A549 (cell line): ENCODE data around the gene TOX2. TPM values are rescaled to one million over a fixed set of nuclear protein-coding genes. Genes with fewer than 3 reads are reported as not detected.

Source experiments
- ATAC-seq, 2 experiments: fragments of 200-7000 bp in 1 of 2; fragments of >200 bp in 1 of 2; cut with Nextera tagmentation in 1 of 2; cut with Tn5 transposase in 1 of 2; 3 replicates each; pipeline versions ENCODE4 v1.8.0 to v1.9.1; 2018 to 2020; ENCODE audit warnings: mild to moderate bottlenecking in 1 of 2, moderate library complexity in 1 of 2
- CTCF ChIA-PET: fragments of 300-600 bp; sonication (Branson Sonifier 250); formaldehyde crosslinking; extraction: SDS; loops from one replicate; lab custom pipeline; 2021; ENCODE audit warnings: antibody characterized with exemption, inconsistent platforms; lab: Yijun Ruan, JAX
- POLR2A ChIA-PET: fragments of 350-600 bp; formaldehyde crosslinking; extraction: SDS; loops from one replicate; lab custom pipeline; 2021; ENCODE audit warnings: antibody characterized with exemption, inconsistent platforms; lab: Yijun Ruan, JAX
- DNase-seq, 2 experiments: peaks; one replicate each; pipeline versions ENCODE4 v3.0.0 to v3.0.0-alpha.2; 2011 to 2016; ENCODE audit warnings: low read depth in 1 of 2, low spot score in 1 of 2
- FAIRE-seq: peaks from 2 replicates; lab custom pipeline; 2011; peaks lifted over from hg19 to GRCh38; lab: Jason Lieb, UNC
- H3K27ac ChIP-seq, 2 experiments: fragments of >200 bp; sonication (Bioruptor Twin); formaldehyde crosslinking; 3 replicates each; pipeline ENCODE4 v1.5.1; 2016 to 2017
- H3K4me1 ChIP-seq: fragments of >200 bp; sonication (Bioruptor Twin); formaldehyde crosslinking; 3 replicates; pipeline ENCODE4 v1.6.1; 2016
- H3K4me2 ChIP-seq: fragments of >200 bp; sonication (Bioruptor Twin); formaldehyde crosslinking; 3 replicates; pipeline ENCODE4 v1.6.1; 2016
- H3K4me3 ChIP-seq: fragments of >200 bp; sonication (Bioruptor Twin); formaldehyde crosslinking; 3 replicates; pipeline ENCODE4 v1.5.1; 2016
- H3K9me3 ChIP-seq: fragments of >200 bp; sonication (Bioruptor Twin); formaldehyde crosslinking; 3 replicates; pipeline ENCODE4 v1.6.1; 2016
- CBX2 ChIP-seq: fragments of 200-600 bp; sonication (generic); IDR thresholded peaks from 2 replicates; pipeline ENCODE4 v1.6.1; 2016; ENCODE audit warnings: low read depth, mild to moderate bottlenecking, borderline replicate concordance
- CBX8 ChIP-seq: fragments of 200-600 bp; sonication (generic); IDR thresholded peaks from 2 replicates; pipeline ENCODE4 v1.6.1; 2016
- CHD4 ChIP-seq: fragments of 200-600 bp; sonication (generic); IDR thresholded peaks from 2 replicates; pipeline ENCODE4 v1.6.1; 2016; ENCODE audit warnings: antibody characterized with exemption, mild to moderate bottlenecking, borderline replicate concordance
- E2F6 ChIP-seq: IDR thresholded peaks from 2 replicates; pipeline ENCODE4 v1.6.1; 2012; ENCODE audit warnings: low read depth, borderline replicate concordance
- EHF ChIP-seq: fragments of 250-450 bp; sonication (Bioruptor Pico); IDR thresholded peaks from 2 replicates; pipeline ENCODE4 v1.5.0; 2020; ENCODE audit warnings: mild to moderate bottlenecking
- EHMT2 ChIP-seq: fragments of 200-600 bp; sonication (generic); IDR thresholded peaks from 2 replicates; pipeline ENCODE4 v1.6.1; 2016; ENCODE audit warnings: antibody characterized with exemption, low read depth, mild to moderate bottlenecking, moderate library complexity
- ELK1 ChIP-seq: fragments of 150-350 bp; IDR thresholded peaks from 2 replicates; pipeline ENCODE4 v1.6.1; 2014; ENCODE audit warnings: low read depth, mild to moderate bottlenecking, low read length
- ESRRA ChIP-seq: fragments of 150-350 bp; IDR thresholded peaks from 2 replicates; pipeline ENCODE4 v1.6.1; 2014; ENCODE audit warnings: mild to moderate bottlenecking, low read length, borderline replicate concordance
- FOSB ChIP-seq: fragments of 250-450 bp; sonication (Bioruptor Pico); IDR thresholded peaks from 2 replicates; pipeline ENCODE4 v1.5.0; 2020; ENCODE audit warnings: mild to moderate bottlenecking, moderate library complexity
- FOXS1 ChIP-seq: fragments of 250-450 bp; sonication (Bioruptor Pico); IDR thresholded peaks from 2 replicates; pipeline ENCODE4 v1.5.0; 2020; ENCODE audit warnings: mild to moderate bottlenecking, moderate library complexity
- HDAC2 ChIP-seq: fragments of 200-600 bp; sonication (generic); IDR thresholded peaks from 2 replicates; pipeline ENCODE4 v1.6.1; 2016
- HEYL ChIP-seq: fragments of 250-450 bp; sonication (Bioruptor Pico); IDR thresholded peaks from 2 replicates; pipeline ENCODE4 v1.8.0; 2021; ENCODE audit warnings: mild to moderate bottlenecking, moderate library complexity
- HOXB13 ChIP-seq: fragments of 250-450 bp; sonication (Bioruptor Pico); IDR thresholded peaks from 2 replicates; pipeline ENCODE4 v1.5.0; 2020; ENCODE audit warnings: low read depth, mild to moderate bottlenecking, moderate library complexity
- JUN ChIP-seq, 2 experiments: fragments of >200 bp; sonication (Bioruptor Twin); formaldehyde crosslinking; IDR thresholded peaks; 2 replicates in 1 of 2; 3 replicates in 1 of 2; pipeline ENCODE4 v1.6.1; 2016 to 2017
- JUNB ChIP-seq: fragments of >200 bp; sonication (Bioruptor Twin); formaldehyde crosslinking; IDR thresholded peaks from 2 replicates; pipeline ENCODE4 v1.6.1; 2016
- KDM1A ChIP-seq: fragments of 200-600 bp; sonication (generic); IDR thresholded peaks from 2 replicates; pipeline ENCODE4 v1.6.1; 2016; ENCODE audit warnings: low read depth, mild to moderate bottlenecking
- MAX ChIP-seq: IDR thresholded peaks from 2 replicates; pipeline ENCODE4 v1.6.1; 2012
- MYC ChIP-seq: IDR thresholded peaks from 2 replicates; pipeline ENCODE4 v1.6.1; 2012; ENCODE audit warnings: mild to moderate bottlenecking, inconsistent platforms, low read length, improper control_type of control experiment, borderline replicate concordance
- NR3C1 ChIP-seq: fragments of >200 bp; sonication (Bioruptor Twin); formaldehyde crosslinking; IDR thresholded peaks from 3 replicates; pipeline ENCODE4 v1.6.1; 2017
- PBX3 ChIP-seq: IDR thresholded peaks from 2 replicates; pipeline ENCODE4 v1.6.1; 2012
- PHF8 ChIP-seq: fragments of 200-600 bp; sonication (generic); IDR thresholded peaks from 2 replicates; pipeline ENCODE4 v1.6.1; 2016; ENCODE audit warnings: low read depth, mild to moderate bottlenecking, antibody characterized with exemption, moderate library complexity, borderline replicate concordance
- RAD21 ChIP-seq, 2 experiments: fragments of >200 bp in 1 of 2; sonication (Bioruptor Twin) in 1 of 2; formaldehyde crosslinking in 1 of 2; IDR thresholded peaks in 1 of 2; conservative IDR thresholded peaks in 1 of 2; 2 replicates in 1 of 2; 3 replicates in 1 of 2; pipeline ENCODE4 v1.6.1; 2012 to 2018; ENCODE audit warnings: inconsistent platforms in 1 of 2
- RCOR1 ChIP-seq: fragments of 150-350 bp; IDR thresholded peaks from 2 replicates; pipeline ENCODE4 v1.6.1; 2014; ENCODE audit warnings: antibody characterized with exemption, low read length, low read depth
- RFX5 ChIP-seq: fragments of 450-650 bp; IDR thresholded peaks from 2 replicates; pipeline ENCODE4 v1.7.1; 2014; ENCODE audit warnings: antibody characterized with exemption, mild to moderate bottlenecking, moderate library complexity
- TFCP2L1 ChIP-seq: fragments of 250-450 bp; sonication (Bioruptor Pico); IDR thresholded peaks from 2 replicates; pipeline ENCODE4 v1.5.0; 2021; ENCODE audit warnings: mild to moderate bottlenecking
- USF2 ChIP-seq: fragments of 450-650 bp; IDR thresholded peaks from 2 replicates; pipeline ENCODE4 v1.6.1; 2014; ENCODE audit warnings: antibody characterized with exemption
- ZC3H11A ChIP-seq: fragments of 450-650 bp; IDR thresholded peaks from 2 replicates; pipeline ENCODE4 v1.6.1; 2014; ENCODE audit warnings: antibody characterized with exemption, mild to moderate bottlenecking
- ZFP36 ChIP-seq: fragments of 450-650 bp; IDR thresholded peaks from 2 replicates; pipeline ENCODE4 v1.6.1; 2014; ENCODE audit warnings: borderline replicate concordance; ENCODE audit not compliant: partially characterized antibody
- WGBS: methylation state at CpG from one replicate; pipeline ENCODE4 v1.1.6; 2017; ENCODE audit errors: missing lambda C conversion rate; 5-methylcytosine and 5-hydroxymethylcytosine counted together
- polyA plus RNA-seq, 4 experiments: library from polyadenylated mRNA; depleted of rRNA in 3 of 4; stranded (reverse); fragments of >200 nt; fragmentation: RNase III in 1 of 4; extraction: RNeasy Plus Mini Kit Qiagen cat#74134 plus additional on column Dnase treatment in 1 of 4; gene quantifications; 2 replicates in 3 of 4; 3 replicates in 1 of 4; pipeline ENCODE4 v1.2.3, GENCODE V29; 2011 to 2017

The TOX2 gene
- polyA plus RNA-seq, 2 of the 4 experiments (the other 2 are of a cell fraction) = 2.5 to 5.3 TPM

- FAIRE-seq (no peak), DNase-seq (no peak), ATAC-seq (no peak)
- no peak for TF ChIP-seq FOXS1 (CRISPR knock-in tag)
- TF ChIP-seq CBX2 = no peak
- no peak for TF ChIP-seq ZC3H11A
- no peak for TF ChIP-seq HEYL
- no peak for TF ChIP-seq NR3C1
- no peak for TF ChIP-seq CBX8
- TF ChIP-seq RFX5 = no peak
- TF ChIP-seq RAD21 (conservative IDR thresholded peaks at IDR 0.05 in 1 of 2, IDR thresholded peaks at IDR 0.05 in 1 of 2) = no peak
- TF ChIP-seq USF2 = no peak
- TF ChIP-seq EHF = no peak
- TF ChIP-seq JUNB = no peak
- no peak for TF ChIP-seq JUN (IDR thresholded peaks at IDR 0.05)
- no peak for TF ChIP-seq PHF8
- no peak for TF ChIP-seq HDAC2
- TF ChIP-seq EHMT2 = no peak
- TF ChIP-seq MAX = no peak
- TF ChIP-seq ESRRA = no peak
- TF ChIP-seq KDM1A = no peak
- no peak for TF ChIP-seq FOSB (CRISPR knock-in tag)
- TF ChIP-seq HOXB13 (CRISPR knock-in tag) = no peak
- Histone ChIP-seq H3K4me2 (no peak overlapping the region), H3K9me3 (no peaks in the 10 kb centered on the region), H3K4me3 (no peak overlapping the region), H3K27ac (no peak overlapping the region), H3K4me1 (peaks cover 4% of the 10 kb centered on the region; the same call in 2 of the 3 replicates)
- WGBS = 53% methylated on average over 7 of the region's 8 CpGs
- POLR2A ChIA-PET = no interaction called here
- CTCF ChIA-PET = no interaction called here
These were observed 121.3 kb downstream of the TOX2 start for GRCh38 chr20:44035924-44036323.

- Histone ChIP-seq H3K4me2 (no peak overlapping the region), H3K4me3 (no peak overlapping the region), H3K9me3 (no peaks in the 10 kb centered on the region), H3K27ac (no peak overlapping the region), H3K4me1 (peaks cover 4% of the 10 kb centered on the region; the same call in 2 of the 3 replicates)
- TF ChIP-seq HDAC2 = no peak
- no peak for TF ChIP-seq ZFP36
- TF ChIP-seq ELK1 = no peak
- no peak for TF ChIP-seq RFX5
- TF ChIP-seq RCOR1 = no peak
- no peak for TF ChIP-seq PBX3
- no peak for TF ChIP-seq JUN (IDR thresholded peaks at IDR 0.05)
- TF ChIP-seq RAD21 (conservative IDR thresholded peaks at IDR 0.05 in 1 of 2, IDR thresholded peaks at IDR 0.05 in 1 of 2) = no peak
- TF ChIP-seq MYC = no peak
- TF ChIP-seq TFCP2L1 (CRISPR knock-in tag) = no peak
- TF ChIP-seq E2F6 = no peak
- TF ChIP-seq FOSB (CRISPR knock-in tag) = no peak
- TF ChIP-seq CHD4 = no peak
- POLR2A ChIA-PET = no interaction called here
- CTCF ChIA-PET = no interaction called here
- no peak for DNase-seq
- WGBS = 73% methylated on average over 4 of the region's 4 CpGs
- FAIRE-seq = no peak
- ATAC-seq = no peak
These were observed 121.8 kb downstream of the TOX2 start for GRCh38 chr20:44036441-44036840.
